GM13977 (cell line): Measurements from ENCODE around the gene ITGA5.
A peak's percentile ranks its signal among the peaks of the same experiment; 100 is the strongest.

ENCODE experiments used
- DNase-seq: peaks from one replicate; pipeline ENCODE4 v3.0.0; 2012; ENCODE audit warnings: low spot score
- CTCF ChIP-seq: IDR thresholded peaks from 2 replicates; pipeline ENCODE4 v1.5.1; 2012; ENCODE audit warnings: mild to moderate bottlenecking, control low read depth; ENCODE audit not compliant: insufficient read depth; ENCODE audit errors: extremely low read depth, missing control alignments
- in situ Hi-C: fragments of 300-500 bp; cut with MboI; formaldehyde crosslinking; loops from one replicate; pipeline ENCODE4 v1.12.0; 2022; ENCODE audit warnings: low sequenced_read_pairs, low pct_unique_long_range_greater_than_20kb, mixed read lengths, inconsistent platforms; ENCODE audit not compliant: unreplicated experiment

The ITGA5 gene

GRCh38 chr12:54407183-54407905 is 11.7 kb downstream of the ITGA5 start:
- DNase-seq = no peak
- TF ChIP-seq CTCF = no peak
- in situ Hi-C loops = no loop called here

GRCh38 chr12:54405573-54405972 is 13.5 kb downstream of the ITGA5 start:
- in situ Hi-C loops = no loop called here
- no peak for TF ChIP-seq CTCF

GRCh38 chr12:54405106-54405505 is 14.0 kb downstream of the ITGA5 start:
- in situ Hi-C loops = no loop called here
- no peak for DNase-seq
- no peak for TF ChIP-seq CTCF

More at GRCh38 chr12:54405573-54405972, 13.5 kb downstream of the ITGA5 start:
- DNase-seq = no peak

GRCh38 chr12:54404061-54405004 is 14.7 kb downstream of the ITGA5 start:
- DNase-seq = no peak
- TF ChIP-seq CTCF = peak; percentile 93
- in situ Hi-C loops = no loop called here

- TF ChIP-seq CTCF = no peak
- no peak for DNase-seq
- in situ Hi-C loops = no loop called here
These were observed 17.9 kb downstream of the ITGA5 start for GRCh38 chr12:54401119-54401518.

- in situ Hi-C loops = loop anchor here (5.0 kb wide), 1 partner anchor 43 kb away; no protein-coding TSS in a partner anchor
- DNase-seq = peak; percentile 85
These were observed 19.9 kb downstream of the ITGA5 start for GRCh38 chr12:54398995-54399793.

More at GRCh38 chr12:54398995-54399793, 19.9 kb downstream of the ITGA5 start:
- TF ChIP-seq CTCF = peak; percentile 99
